HG02623 (cell line): ENCODE results near the gene B3GALT5.

Source experiments
- ATAC-seq: cut with Tn5 transposase; IDR thresholded peaks from one replicate; pipeline ENCODE4 v1.9.1; 2021; ENCODE audit warnings: moderate library complexity; ENCODE audit not compliant: unreplicated experiment

Gene B3GALT5

DNA sequence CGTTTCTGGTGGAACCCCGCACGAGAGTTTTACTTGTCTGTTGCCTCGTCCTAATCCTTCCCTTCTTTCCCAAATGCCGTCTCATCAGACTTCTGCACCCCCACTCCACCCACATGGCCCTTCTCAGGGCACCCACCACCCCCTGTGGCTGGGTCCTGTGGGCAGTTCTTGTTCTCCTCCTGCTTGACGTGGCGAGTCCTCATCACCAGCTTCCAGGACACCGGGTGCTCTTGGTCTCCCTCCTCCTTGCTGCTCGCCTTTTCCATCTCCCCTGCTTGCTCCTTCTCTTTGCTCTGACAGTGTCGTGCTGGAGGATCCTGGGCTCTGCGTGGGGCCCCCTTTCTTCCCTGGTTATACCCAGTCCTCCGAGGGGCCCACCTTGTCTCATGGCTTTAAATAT is 51.8 kb downstream of the B3GALT5 start:
- no peak for ATAC-seq

DNA sequence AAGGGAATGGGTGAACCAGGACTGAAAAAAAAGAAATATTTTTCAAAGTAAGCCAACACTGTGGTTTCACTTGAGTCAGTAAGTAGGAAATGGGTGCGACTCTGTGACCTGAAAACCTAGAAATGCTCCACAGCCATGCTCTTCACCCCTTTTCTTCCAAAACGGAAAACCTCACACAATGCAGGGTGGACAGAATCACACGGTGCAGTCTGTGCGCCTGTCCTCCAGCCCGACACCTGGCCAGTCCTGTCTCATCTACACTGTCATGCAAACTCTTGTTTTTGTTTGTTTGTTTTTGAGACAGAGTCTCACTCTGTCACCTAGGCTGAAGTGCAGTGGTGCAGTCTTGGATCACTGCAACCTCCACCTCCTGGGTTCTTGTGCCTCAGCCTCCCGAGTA is 53.3 kb downstream of the B3GALT5 start:
- ATAC-seq: no peak

DNA sequence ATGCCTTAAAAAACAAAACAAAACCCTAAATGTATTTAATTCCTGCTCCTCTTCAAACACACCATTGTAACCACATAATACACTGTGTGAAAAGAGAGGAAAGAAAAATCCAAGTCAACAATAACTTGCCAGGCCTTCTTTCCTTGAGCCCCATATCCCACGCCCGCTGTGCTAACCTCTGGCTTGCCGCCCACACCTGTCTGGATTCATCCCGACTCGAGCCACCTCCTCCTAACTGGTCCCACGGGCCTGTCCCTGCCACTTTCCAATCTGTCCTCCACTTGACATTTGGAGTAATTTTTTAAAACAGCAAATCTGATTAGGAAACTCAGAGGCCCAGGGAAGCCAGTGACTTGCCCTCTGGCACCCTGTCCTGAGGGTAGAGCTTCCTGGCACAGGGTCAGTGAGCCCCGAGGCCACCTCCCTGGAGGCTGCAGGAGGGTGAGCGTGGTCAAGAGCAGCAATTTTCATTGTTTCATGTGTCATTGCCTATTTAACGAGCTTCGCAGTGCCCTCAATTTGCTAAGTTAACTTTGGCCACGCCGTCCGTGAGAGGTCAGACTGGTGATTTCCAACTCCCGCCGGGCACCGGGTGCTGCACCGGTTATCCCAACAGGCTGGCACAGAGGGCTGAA is 54.1 kb downstream of the B3GALT5 start:
- ATAC-seq: no peak

DNA sequence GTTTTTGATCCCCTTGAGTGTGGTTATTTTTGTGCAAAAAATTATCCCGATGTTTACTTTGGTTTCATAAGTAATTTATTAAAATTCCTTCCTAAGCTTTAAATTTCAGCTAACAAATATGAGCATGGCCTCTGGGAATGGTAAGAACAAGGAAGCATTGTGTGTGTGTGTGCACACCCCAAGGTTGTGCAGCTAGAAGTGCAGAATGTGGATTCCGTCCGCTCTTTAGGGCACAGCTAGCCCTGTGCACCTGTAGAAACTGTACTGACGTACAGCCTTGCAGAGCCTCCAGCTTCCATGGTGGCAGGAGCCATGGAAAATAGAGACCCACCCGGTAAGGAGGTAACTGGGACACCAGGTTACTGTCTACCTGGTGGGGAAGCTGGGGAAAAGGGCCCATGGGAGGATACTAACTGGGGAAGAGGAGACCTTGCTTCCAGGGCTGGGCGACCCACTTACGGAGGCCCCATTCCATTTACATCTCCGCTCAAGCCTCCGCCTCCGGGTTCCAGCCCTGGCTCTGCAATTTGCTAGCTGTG is 54.7 kb downstream of the B3GALT5 start:
- ATAC-seq: no peak

DNA sequence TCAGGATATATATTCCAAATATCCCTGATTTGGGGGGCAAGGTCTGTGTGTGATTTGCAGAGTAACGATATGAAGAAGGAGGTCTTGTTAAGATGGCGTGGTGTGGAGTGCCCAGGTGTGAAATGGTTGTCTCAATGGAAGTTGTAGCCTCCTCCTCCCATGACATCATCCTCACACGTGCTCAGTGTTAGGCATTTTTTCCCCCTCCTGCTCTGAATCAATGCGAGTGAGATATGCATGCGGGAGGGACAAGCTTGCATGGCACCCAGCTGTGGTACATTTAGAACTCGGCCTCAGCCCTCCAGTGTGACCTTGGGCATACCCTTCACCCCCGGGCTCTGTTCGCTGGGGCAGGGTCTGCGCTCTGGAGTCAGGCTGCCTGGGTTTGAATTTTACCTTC is 55.6 kb downstream of the B3GALT5 start:
- no peak for ATAC-seq

DNA sequence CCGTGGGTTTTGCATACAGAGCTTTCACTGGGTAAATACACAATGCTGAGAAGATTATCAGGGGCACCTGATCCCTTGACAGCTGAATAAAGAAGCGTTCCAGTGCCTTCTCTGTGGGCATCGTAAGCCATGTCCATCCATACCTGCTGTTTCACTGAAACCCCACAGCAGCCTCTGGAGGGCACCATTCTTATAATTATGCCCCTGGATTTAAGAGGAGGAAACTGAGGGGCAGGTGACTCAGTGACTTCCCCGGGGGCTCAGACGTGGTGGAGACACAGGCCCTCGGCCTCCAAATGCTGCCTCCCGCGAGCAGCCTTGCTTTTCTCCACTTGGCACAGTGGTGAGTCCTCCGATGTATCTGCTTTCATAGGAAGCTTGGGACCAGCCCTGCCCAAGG is 56.7 kb downstream of the B3GALT5 start:
- no peak for ATAC-seq

DNA sequence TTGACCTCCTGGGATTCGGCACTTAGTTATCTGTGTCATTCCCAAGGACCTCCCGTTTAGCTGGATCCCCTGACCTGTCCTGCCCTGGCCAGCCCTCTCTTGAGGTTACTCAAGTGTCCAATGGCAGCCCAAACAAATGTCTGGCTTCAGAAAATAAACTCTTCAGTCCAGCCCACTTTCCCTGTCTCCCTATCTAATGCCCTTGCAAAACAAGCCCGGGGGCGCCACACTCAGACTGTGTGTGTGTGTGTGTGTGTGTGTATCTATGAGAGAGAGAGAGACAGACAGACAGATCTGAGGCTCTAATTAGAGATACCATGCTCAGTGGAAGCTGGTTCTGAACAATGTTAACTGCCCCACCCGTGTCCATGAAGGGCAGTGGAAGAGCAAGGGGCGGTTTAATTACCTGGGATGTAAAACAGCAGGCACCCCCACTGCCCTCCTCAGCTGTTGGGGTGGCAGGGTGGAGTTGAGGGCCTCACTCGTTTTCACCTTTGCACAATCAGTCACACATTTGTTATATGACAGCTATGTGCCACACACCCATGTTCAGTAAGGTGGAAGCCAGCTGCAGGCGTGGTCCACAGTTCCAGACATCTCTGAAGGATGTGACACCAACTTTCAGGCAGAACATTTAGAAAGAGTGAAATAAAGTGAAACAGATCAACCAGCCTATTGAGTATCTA is 57.4 kb downstream of the B3GALT5 start:
- no peak for ATAC-seq

DNA sequence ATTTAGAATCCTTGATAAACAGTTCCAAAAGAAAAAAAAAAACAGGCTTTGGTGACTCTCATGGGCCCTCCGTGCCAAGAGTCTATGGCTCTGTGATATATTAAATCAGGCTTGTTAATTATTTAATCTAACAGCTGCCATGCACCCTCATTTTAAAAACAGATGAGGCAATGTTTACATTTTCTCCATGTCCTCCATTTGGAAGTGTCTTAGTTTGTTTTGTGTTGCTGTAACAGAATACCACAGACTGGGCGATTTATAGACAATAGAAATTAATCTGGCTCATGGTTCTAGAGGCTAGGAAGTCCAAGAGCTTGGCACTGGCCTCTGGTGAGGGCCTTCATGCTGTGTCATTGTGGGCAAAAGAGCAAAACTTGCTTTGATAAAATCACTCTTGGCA is 58.0 kb downstream of the B3GALT5 start:
- ATAC-seq: no peak

DNA sequence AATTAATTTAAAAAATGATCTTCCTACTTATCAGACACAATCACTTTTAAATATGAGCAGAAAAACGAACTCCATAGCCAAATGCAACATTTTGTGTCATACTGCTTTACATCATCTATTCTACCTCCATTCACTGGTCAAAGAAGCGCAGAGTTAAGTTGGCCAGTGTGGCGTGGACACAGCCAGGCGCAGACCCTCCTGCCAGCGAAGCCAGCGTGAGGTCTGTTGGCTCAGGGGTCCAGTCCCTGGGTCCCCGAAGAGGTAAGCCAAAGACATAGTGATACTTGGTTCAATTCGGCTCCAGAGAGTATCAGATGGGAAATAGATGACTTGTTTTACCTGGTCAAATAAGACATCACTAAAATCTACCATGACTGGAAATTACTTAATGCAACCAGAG is 59.2 kb downstream of the B3GALT5 start:
- ATAC-seq: no peak

DNA sequence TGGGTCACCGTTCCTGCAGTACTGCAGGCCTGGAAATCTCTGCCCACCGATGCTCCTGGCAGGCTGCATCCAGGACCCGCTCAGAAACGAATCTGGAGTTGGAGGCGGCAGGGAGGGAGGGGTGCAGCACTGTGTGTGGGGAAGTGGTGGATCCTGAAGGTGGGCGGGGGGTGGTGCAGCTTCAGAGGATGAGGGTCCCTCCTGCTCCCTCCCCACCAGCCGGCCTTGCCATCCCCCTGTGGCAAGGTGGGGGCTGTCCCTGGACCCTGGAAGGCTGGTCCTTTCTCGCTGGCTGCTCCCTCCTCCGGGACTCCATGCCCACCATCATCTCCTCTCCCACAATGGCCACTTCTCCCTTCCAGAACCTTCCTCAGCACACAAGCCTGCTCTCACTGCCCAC is 60.4 kb downstream of the B3GALT5 start:
- no peak for ATAC-seq

DNA sequence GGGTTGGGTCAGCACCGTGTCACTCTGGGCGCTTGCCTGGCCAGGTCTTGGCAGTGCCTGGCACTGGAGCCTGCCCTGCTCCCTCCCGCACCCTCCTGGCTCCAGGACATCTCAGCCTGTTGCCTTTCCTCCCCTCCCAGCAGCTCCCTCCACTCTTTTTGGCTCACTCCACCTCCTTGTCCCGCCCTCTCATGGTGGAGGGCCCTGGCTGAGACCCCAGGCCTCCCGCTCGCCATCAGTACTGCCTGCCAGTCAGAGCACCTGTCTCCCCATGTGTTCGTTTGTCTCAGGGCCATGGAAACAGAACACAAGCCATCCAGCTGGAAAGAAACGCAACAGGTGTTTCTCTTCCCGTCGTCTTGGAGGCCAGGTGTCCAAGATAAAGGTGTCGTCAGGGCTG is 61.0 kb downstream of the B3GALT5 start:
- no peak for ATAC-seq

DNA sequence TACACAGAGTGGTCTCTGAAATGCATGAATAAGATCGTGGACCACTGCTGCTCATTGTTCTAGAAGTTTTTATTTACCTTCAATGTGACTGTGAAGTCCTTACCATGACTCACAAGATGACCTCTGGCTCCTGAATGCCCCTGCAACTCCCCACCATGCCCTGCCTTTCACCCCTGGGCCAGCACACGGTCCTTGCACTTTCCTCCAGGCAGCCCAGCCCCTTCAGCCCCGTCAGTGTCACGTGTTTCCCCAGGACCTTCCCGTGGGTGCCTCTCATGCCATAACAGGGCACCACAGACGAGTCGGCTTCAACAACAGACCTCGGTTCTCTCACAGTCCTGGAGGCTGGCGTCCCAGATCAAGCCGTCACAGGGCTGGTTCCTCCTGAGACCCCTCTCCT is 62.1 kb downstream of the B3GALT5 start:
- no peak for ATAC-seq

DNA sequence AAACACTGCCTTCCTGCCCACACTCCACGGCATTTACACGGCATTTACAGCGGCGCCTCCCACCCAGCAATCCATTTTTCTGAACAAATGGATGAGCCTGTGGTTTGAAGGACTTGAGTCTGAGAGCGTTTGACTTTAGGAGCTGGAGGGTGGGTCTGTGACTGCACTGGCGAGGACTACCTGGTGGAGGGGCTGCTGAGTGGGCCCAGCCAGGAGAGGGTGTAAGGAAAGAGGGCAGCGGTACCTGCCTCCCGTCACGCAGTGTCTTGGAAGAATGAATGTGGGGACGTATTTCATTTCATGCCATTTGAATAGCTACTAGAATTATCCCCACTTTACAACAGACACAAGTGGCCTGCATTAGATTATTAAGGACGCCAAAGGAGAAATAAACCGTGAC is 62.9 kb downstream of the B3GALT5 start:
- no peak for ATAC-seq

DNA sequence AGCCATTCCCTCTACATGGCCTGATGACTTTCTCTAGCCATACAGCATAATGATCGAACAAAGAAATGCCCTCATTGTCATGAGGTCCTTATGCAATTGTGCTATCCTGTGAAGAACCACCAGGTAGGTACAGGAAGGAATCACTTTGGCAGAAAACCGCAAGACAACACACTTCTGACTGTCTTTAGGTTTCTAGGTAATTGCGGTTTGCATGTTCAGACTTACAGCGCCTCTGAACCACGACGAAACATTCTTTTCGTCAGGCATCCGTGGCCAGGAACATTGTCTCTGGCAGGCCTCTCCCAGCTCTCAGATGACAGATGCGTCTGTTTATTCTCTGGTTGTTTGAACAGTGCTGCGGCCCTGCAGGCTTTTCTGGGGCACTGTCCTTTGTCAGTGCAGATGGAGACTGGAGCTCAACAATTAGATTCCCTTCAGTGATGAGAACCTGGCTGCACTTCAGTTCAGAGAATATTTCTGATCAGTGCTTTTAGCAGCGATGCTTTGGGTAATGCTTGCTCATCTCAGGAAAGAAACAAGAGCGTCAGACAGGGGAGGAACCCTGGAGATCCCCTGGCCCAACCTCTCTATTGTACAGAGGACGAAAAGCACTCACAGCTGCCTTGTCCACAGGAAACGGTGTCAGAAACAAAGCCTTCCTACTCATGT is 63.4 kb downstream of the B3GALT5 start:
- no peak for ATAC-seq

DNA sequence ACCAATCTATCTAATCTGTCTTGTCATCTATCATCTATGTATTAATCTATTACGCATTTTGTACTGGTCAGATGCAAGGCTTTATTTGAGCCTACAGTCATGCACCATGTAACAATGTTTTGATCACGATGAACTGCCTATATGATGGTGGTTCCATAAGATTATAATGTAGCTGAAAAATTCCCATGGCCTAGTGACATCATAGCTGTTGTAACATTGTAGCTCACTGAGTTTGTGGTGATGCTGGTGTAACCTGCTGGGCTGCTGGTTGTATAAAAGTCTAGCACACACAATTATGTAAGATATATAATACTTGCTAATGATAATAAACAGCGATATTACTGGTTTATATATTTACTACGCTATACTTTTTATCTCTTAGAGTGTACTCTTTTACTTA is 67.5 kb downstream of the B3GALT5 start:
- no peak for ATAC-seq

DNA sequence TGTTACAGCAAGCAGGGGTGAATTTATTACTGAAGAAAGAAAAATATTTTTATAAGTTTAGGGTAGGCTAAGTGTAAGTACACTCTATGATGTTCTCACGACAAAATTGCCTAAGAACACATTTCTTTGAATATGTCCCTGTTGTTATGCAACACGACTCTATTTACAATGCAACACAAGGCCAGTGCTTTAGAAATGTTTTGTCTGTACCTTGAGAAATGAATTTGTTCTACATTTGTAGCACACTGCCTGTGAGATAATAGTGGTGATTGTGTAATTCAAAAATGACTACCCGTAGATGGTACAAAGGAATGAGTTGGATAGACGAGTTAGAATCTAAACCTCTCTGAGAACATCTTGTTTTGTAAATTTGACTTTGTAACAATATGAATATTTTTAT is 68.5 kb downstream of the B3GALT5 start:
- no peak for ATAC-seq

DNA sequence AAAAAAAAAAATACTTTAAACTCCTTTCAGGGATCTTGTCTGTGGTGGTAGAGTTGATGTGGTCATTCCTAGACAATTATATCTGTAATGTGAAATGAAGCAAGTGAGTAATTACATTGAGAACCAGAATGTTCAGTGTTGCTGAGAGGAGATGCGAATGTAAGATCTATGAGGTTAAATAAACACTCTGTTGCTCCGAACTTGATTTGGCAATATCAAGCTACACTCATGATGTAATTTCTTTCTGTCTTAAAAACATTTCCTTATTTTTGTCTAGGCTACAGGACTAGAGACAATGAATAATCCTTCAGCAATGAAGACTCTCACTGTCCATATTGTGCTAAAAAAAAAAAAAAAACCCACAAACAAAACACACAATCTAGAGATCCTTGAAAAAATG is 69.1 kb downstream of the B3GALT5 start:
- ATAC-seq: no peak

DNA sequence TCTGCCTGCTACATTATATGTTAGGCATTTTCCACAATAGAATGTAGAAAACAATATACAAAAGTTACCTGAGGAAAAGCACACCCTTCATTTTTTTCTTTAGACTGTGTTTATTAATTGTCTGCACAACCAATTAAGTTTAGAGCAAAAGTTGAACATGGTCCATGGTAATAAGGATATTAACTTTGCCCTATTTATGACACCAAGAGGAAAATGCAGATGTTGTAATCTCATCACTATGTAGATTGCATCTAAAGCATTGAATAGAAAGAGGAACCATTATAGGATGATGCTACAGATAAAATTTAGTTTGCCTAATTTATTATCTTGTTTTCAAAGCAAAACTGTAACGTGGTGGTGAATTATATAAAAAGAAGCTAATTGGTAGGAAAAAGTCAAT is 72.5 kb downstream of the B3GALT5 start:
- ATAC-seq: no peak

DNA sequence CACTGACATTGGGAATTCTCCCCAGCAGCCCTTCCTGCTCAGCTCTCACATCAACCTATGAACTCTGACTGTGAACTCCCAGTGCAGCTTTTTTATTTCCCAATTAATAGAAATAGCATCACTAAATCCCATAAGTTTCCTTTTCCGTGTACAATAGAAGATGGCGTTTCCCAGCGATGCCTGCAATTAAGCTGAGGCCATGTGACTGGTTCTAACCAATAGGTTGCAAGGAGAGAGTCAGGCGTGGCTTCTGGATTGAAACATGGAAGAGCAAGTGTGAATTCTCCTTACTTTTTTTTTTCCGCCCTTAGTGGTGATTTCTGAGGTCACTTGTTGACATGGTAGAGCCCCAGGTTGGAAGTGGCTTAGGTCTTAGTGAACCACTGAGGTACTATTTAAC is 73.3 kb downstream of the B3GALT5 start:
- no peak for ATAC-seq

DNA sequence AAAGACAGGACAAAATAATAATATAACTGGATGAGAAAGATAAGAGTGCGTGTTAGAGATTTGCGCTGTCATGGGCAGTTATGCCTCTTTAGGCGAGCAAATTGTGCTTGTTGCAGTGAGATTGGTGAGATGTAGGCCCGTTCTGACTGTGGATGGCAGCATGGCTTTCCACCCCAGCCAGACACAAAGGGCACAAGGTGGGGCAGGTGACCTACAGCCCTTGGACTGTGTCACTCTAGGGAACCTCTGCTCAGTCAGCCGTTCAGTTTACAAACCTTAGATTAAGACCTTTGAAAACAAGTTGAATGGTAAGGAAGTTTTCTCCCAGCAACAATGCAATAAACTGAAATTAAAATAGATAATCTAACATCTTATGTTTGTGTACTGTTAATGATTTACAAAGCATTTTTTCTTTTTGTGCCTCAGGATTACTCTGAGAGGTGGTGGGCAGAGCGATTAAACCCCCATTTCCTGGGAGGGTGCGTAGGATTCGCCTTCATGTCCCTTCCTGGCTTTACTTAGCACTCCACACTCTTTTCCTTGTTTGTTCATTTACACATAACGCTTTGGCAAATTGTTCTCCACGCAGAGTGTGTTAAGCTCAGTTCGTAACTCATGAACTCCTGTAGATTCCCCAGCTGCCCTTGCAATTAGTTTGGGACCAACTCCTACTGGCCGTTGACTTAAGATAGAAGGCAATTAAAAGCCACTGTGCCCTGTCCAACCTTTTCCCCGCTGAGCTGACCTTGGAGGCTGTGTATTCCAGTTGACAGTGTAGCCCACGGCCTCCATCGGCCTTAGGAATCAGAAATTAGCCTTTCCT is 74.1 kb downstream of the B3GALT5 start:
- ATAC-seq: no peak

DNA sequence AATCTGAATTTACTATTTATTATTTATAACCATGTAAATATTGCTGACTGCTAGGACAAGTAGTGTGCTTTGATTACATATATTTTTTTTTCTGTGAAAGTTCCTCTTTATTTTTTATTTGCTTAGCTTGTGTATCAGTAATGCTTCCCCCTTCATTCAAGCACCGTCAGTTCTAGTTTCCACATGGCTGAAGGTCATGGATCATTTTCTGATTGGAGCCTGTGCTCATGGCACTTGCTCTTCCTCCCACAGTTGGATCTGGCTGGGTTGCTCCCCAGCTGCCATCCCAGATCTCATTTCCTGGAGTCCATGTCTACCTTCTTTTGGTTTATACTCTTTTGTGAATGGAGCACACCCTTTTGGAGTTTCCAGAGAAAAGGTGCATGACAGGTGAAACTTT is 75.3 kb downstream of the B3GALT5 start:
- ATAC-seq: no peak
